ENCODE measurements around the gene OCA2.

GRCh38 chr15:28100516-28101195 lies 1.5 kb upstream of the OCA2 start:
- TF ChIP-seq CTCF (IDR thresholded peaks at IDR 0.05): no peak
- no peak for TF ChIP-seq POLR2A (IDR thresholded peaks at IDR 0.05)
- TF ChIP-seq POLR2AphosphoS5 (IDR thresholded peaks at IDR 0.05): no peak
